Measurements from ENCODE around the gene OR2V1. TPM values are rescaled to one million over a fixed set of nuclear protein-coding genes. Genes with fewer than 3 reads are reported as not detected.
"Not testable (repeated sequence)": the region's sequence is repeated elsewhere in the genome, so short reads cannot be mapped to it uniquely, and the experiment has no call there.

Gene OR2V1
- total RNA-seq, 1 experiment from 2014 or later = not detected

DNA sequence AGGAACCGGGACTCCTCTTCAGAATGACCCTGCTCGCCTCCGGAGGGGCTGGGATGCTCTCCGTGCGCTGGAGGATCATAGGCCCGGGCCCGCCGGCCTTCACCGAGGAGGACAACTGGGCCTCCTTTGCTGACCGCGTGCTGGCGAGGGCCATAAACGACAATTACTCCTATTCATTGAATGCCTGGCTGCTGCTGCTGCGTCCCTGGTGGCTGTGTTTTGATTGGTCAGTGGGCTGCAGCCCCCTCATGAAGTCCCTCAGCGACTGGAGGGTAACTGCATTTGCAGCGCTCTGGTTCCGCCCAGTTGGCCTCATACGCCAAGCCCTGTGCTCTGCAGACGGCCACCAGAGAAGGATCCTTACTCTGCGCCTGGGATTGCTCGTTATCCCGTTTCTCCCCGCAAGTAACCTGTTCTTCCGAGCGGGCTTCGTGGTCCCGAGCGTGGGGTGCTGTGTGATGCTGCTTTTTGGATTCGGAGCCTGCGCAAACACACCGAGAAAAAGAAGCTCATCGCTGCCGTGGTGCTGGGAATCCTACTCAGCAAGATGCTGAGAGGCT lies 16.6 kb downstream of the OR2V1 start:
- no peak for DNase-seq (ENCODE audit: low read depth, low spot score)
- in situ Hi-C loops (cut with HindIII; ENCODE audit: low pct_unique_long_range_greater_than_20kb, low sequenced_read_pairs) = no loop called here

DNA sequence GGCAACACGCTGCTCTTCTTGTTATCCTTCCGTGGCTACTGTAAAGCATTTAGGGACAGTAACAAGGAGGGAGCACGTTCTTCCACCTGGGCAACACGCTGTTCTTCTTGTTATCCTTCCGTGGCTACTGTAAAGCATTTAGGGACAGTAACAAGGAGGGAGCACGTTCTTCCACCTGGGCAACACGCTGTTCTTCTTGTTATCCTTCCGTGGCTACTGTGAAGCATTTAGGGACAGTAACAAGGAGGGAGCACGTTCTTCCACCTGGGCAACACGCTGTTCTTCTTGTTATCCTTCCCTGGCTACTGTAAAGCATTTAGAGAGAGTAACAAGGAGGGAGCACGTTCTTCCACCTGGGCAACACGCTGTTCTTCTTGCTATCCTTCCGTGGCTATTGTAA lies 17.4 kb downstream of the OR2V1 start:
- in situ Hi-C loops (cut with HindIII; ENCODE audit: low pct_unique_long_range_greater_than_20kb, low sequenced_read_pairs); DNase-seq (ENCODE audit: low read depth, low spot score): not testable (repeated sequence)

GRCh38 chr5:181112476-181112875 lies 18.5 kb downstream of the OR2V1 start:
- DNase-seq (ENCODE audit: low read depth, low spot score) = no peak
- in situ Hi-C loops (cut with HindIII; ENCODE audit: low pct_unique_long_range_greater_than_20kb, low sequenced_read_pairs) = no loop called here

- DNase-seq (ENCODE audit: low read depth, low spot score) = no peak
- in situ Hi-C loops (cut with HindIII; ENCODE audit: low pct_unique_long_range_greater_than_20kb, low sequenced_read_pairs) = no loop called here
These were observed 20.0 kb downstream of the OR2V1 start for GRCh38 chr5:181111010-181111409.

DNA sequence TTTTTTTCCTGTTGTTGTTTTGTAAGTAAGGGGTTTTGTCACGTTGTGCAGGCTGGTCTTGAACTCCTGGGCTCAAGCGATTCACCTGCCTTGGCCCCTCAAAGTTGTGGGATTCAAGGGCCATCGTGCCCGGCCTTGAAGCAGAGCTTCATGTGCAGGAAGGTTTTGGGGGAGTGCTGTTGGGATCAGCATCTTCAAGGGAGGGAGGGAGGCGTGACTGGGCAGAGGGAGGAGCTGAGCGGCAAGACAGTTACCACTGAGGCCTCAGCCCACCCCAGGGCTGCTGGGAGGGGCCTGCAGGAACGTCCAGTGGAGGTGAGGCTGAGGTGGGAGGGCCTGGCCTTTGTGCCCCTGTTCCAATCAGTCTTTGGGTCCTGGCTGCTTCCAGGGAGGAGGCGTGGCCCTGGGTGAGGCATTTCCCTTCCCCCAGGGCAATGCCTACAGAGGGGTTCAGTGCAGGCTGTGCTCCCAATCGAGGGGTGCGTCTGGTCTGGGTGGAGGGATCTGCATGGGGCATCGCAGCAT lies 21.4 kb downstream of the OR2V1 start:
- no peak for DNase-seq (ENCODE audit: low read depth, low spot score)
- in situ Hi-C loops (cut with HindIII; ENCODE audit: low pct_unique_long_range_greater_than_20kb, low sequenced_read_pairs) = no loop called here

- in situ Hi-C loops (cut with HindIII; ENCODE audit: low pct_unique_long_range_greater_than_20kb, low sequenced_read_pairs) = no loop called here
- DNase-seq (ENCODE audit: low read depth, low spot score) = no peak
These were observed 22.3 kb downstream of the OR2V1 start for GRCh38 chr5:181108578-181109165.

GRCh38 chr5:181107699-181108098 lies 23.3 kb downstream of the OR2V1 start:
- in situ Hi-C loops (cut with HindIII; ENCODE audit: low pct_unique_long_range_greater_than_20kb, low sequenced_read_pairs) = no loop called here
- DNase-seq (ENCODE audit: low read depth, low spot score) = no peak

DNA sequence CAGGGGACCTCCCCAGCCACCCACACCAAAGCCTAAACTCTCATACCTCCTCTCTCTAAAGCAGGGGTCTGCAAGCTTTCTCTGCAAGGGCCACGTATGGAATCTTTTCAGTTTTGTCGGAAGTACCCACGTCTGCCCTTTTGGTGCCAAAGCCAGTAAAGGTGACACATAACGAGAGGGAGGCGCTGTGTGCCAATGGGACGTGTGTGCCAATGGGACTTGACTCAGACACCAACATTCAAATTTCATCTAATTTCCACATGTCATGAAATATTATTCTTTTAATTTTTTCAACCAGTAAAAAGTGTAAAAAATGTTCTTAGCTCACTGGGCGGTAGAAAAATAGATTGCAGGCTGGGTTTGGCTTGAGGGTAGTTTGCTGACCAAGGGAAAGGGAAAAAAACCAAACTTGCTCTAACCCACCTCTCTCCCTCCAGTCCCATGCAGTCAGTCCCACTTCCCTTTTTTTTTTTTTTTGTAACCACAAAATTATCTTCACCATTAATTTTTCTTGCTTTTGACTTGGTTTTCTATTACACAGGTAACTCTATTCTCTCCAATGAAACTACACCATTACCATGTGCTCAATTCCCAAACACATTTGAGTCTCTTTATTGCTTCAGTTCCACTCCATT lies 25.5 kb downstream of the OR2V1 start:
- in situ Hi-C loops (cut with HindIII; ENCODE audit: low pct_unique_long_range_greater_than_20kb, low sequenced_read_pairs) = no loop called here
- no peak for DNase-seq (ENCODE audit: low read depth, low spot score)

DNA sequence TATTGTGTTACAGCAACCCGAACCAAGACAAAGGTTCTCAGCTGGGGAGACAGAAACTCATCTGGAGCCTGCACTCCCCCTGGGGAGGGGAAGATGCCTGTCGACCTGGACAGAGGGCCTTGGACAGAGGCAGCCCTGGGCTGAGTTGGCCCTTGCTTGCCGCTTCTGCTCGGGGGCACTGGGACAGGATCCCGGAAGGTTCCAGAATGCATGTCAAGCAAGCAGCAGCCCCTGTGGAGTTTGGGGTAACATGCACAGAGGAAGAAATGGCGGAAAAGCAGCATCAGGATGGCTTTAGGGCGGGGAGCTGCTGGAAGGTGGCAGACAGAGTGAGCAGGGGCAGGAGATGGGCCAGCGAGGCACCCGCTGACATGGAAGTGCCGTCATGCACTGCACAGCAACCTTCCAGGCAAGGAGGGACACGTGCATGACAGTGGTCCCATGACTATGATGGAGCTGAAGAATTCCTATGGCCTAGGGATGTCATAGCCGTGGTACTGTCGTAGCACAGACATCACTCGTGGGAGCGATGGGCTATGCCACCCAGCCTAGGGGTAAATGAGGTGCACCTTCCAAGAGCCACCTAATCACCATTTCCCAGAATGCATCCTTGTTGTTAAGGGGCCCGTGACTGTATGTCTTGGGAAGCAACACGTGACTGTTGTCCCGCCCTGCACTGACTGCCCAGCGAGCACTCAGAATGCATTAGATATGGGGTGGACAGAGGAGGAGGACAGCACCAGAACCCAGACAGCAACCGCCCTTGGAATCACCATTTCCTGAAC lies 26.2 kb downstream of the OR2V1 start:
- in situ Hi-C loops (cut with HindIII; ENCODE audit: low pct_unique_long_range_greater_than_20kb, low sequenced_read_pairs); DNase-seq (ENCODE audit: low read depth, low spot score): not testable (repeated sequence)

GRCh38 chr5:181104259-181104568 lies 26.8 kb downstream of the OR2V1 start:
- DNase-seq (ENCODE audit: low read depth, low spot score); in situ Hi-C loops (cut with HindIII; ENCODE audit: low pct_unique_long_range_greater_than_20kb, low sequenced_read_pairs): not testable (repeated sequence)

DNA sequence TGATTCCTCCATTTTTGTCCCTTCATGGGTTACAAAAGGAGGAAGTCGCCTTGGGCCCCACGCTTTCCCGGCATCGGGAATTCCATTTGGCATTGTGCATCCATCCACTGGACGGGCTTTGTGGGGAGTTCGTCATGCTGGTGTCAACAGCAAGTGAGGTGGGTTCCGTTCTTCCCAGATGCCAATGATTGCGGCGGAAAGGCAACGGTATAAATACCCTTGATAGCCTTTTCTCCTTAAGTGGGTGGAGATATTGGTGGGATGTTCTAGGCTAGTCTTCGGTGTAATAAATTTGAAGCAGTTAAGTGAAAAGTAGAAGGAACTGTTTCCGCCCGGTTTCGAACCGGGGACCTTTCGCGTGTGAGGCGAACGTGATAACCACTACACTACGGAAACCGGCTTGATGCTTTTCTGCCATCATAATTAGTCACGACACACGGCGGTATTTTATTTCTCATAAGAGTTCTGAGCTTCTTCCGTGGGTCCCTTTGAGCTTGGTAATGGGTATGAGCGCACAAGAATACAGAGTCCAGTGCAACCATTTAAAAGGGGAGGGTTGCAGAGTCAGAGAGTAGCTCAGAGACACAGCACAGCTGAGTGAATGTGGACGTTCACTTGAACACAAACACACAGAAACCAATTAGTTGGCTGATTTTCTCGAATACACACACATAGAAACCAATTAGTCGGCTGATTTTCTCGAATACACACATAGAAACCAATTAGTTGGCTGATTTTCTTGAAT lies 28.9 kb downstream of the OR2V1 start:
- DNase-seq (ENCODE audit: low read depth, low spot score); in situ Hi-C loops (cut with HindIII; ENCODE audit: low pct_unique_long_range_greater_than_20kb, low sequenced_read_pairs): not testable (repeated sequence)

DNA sequence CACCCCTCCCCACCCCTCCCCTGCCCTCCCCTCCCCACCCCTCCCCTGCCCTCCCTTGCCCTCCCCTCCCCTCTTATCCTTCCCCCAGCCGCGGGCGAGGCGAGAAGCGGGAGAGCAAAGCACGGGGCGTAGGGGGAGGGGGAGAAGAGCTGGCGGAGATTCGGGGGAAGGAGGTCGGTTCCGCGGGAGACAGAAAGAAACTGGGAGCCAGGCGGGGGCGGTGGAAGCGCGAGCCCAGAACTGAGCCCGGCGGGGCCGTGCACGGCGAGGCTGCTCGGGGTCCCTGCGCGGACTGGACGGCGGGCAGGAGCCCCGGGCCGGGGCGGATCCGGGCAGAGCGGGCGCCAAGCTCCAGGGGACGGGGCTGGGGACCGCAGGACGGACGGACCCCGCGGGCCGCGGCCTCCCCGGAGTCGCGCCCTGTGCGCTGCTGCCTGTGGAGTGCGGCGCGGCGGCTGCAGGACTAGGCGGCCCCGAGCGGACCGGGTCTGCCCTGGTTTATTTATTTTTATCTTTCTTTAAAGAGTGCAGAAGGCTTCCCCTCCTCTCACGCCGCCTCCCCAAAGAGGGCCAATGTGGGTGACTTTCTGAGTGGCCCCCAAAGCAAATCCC lies 29.8 kb downstream of the OR2V1 start:
- in situ Hi-C loops (cut with HindIII; ENCODE audit: low pct_unique_long_range_greater_than_20kb, low sequenced_read_pairs); DNase-seq (ENCODE audit: low read depth, low spot score): not testable (repeated sequence)

DNA sequence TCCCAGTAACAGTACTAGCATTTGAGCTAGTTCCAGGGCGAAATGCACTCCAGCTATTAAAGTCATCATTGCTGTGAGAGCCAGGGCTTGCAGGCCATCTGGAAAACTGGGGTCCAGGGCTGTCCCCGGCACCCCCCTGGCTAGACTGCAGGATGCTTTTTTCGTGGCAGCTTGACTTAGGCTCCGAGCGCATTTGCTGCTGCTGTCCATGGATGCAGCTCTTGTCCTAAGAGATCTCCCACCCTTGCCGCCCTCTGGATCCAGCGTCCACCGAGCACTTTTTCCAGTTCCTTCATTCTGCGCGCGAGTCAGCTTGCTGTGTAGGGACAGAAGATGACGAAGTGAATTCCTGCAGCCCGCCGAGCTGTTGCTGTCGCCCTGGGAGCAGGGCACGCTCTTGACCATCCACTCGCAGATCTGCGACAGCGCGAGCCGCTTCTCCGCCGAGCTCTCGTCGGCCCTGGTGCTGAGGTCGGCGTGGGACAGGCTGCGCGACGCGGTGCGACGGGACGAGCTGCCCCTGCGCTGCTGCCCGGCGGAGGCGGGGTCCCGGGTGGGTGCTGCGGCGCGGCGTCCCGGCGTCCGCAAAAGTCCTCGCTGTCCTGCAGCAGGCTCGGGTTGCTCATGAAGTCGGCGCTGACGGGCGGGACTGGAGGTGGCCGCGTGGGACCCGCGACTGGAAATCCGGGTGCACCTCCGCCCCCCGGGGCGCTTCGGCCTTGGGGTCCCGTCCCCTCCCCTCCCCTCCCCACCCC lies 30.7 kb downstream of the OR2V1 start:
- in situ Hi-C loops (cut with HindIII; ENCODE audit: low pct_unique_long_range_greater_than_20kb, low sequenced_read_pairs) = no loop called here
- no peak for DNase-seq (ENCODE audit: low read depth, low spot score)

GRCh38 chr5:181099602-181100086 lies 31.3 kb downstream of the OR2V1 start:
- no peak for DNase-seq (ENCODE audit: low read depth, low spot score)

GRCh38 chr5:181098762-181099601 lies 32.0 kb downstream of the OR2V1 start:
- in situ Hi-C loops (cut with HindIII; ENCODE audit: low pct_unique_long_range_greater_than_20kb, low sequenced_read_pairs) = no loop called here
- peak; percentile 42 for DNase-seq (ENCODE audit: low read depth, low spot score)

More at GRCh38 chr5:181099602-181100086, 31.3 kb downstream of the OR2V1 start:
- in situ Hi-C loops (cut with HindIII; ENCODE audit: low pct_unique_long_range_greater_than_20kb, low sequenced_read_pairs) = no loop called here

All from SK-MEL-5 (cell line).